Measurements from ENCODE around the gene WBP1L.

WBP1L gene

DNA sequence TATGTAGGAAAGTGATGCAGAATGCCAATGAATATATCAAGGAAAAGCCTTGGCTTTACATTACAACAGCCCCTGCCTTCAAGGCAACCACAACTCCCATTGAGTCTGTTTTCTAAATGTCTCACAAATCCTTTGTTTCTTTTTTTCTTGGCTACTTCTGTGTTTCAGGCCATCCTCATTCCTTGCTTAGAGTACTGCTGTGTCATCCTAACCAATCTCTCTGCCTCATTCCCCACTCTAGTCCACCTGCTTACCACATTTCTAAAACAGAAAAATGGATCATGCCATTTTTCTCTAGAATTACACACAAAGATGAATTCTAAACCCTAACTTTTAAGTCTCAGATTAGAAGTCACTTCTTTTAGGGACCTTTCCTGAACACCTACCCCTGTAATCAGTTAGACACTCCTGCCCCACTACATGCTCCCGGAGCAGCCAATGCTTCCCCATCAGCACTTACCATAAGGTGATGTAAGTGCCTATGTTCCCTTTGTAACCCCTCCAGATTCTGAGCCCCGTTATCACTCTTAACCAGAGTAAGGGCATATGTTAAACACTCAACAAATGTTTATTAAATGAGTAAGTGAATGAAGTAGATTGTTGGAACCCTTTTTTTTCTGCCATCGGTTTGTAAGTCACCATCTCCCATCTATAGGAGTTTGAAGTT, 113.1 kb downstream of the WBP1L start:
- TF ChIP-seq POLR2A (IDR thresholded peaks at IDR 0.05; ENCODE audit: low read depth, low read length): no peak
- no peak for FAIRE-seq
- no peak for DNase-seq (ENCODE audit: insufficient read length, low spot score)

DNA sequence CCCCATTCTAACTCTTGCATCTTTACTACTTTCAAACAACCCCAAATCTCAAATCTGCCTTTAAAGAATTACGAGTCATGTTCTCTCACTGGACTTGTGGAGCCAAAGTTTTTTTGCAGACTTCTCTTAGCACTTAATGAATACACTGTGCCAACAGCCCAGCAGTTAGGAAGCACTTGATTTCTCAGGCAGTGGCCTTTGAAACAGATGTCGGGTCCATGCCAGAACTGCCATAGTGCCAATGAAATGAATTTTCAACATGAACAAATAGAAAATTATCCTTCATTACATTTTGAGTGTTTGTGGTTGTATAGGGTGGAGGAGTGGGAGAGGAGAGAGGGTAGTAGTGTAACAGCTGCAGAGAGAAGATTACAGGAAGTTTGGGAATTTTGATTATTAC, 116.2 kb downstream of the WBP1L start:
- FAIRE-seq: no peak
- DNase-seq (ENCODE audit: insufficient read length, low spot score): no peak
- TF ChIP-seq POLR2A (IDR thresholded peaks at IDR 0.05; ENCODE audit: low read depth, low read length): no peak

DNA sequence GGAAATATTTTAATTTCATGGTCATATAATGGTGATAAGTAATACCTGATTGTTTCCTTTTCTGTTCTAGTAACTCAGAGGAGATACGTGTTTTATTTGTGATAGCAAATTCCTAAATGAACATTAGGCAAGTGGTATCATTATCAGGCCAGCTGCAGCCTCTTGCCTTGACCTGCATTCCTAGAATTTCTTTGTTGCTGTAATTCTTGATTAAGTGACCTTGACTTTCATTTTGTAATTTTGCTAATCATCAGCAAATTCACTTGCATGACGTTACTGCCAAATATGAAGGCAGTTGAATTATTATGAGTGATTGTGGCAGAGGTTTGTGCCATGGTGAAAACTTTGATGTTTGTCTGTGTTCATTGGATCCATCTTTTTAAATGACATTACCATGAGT, 119.9 kb downstream of the WBP1L start:
- TF ChIP-seq POLR2A (IDR thresholded peaks at IDR 0.05; ENCODE audit: low read depth, low read length): no peak
- no peak for FAIRE-seq
- no peak for DNase-seq (ENCODE audit: insufficient read length, low spot score)

DNA sequence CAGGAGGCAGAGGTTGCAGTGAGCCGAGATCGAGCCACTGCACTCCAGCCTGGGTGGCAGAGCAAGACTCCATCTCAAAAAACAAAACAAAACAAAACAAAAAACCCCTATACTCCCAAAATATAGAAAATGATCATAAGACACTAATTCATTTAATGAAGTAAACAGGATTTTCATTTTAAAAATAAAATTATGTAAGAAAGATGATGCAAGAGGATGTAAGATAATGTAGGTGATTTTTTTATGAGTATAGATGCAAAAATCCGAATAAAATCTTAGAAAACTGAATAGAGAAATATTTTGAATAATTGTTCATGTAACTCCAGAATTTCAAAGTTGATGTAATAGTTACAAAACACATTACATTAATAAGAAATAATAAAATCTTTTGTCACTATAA, 121.9 kb downstream of the WBP1L start:
- no peak for TF ChIP-seq POLR2A (IDR thresholded peaks at IDR 0.05; ENCODE audit: low read depth, low read length)
- DNase-seq (ENCODE audit: insufficient read length, low spot score): no peak
- FAIRE-seq: no peak

All from H54 (cell line).